ENCODE measurements around the gene MELK.
"Not testable (repeated sequence)": the region's sequence is repeated elsewhere in the genome, so short reads cannot be mapped to it uniquely, and the experiment has no call there.

Gene MELK

GRCh38 chr9:36572515-36573418, at the start of gene MELK:
TSS of gene MELK (plus strand) at chr9:36572895. CDS start at chr9:36581682, 8,787 bp downstream.
- H3K4me3 ChIP-seq (ENCODE audit: low read depth, low read length), result peak within 1 kb of the TSS; percentile 88
- H3K9me3 ChIP-seq (ENCODE audit: control insufficient read depth, insufficient read depth, low read length), result no peaks in the 10 kb centered on the region
- H3K9ac ChIP-seq (ENCODE audit: low read depth, low read length), result peak within 1 kb of the TSS; percentile 95

GRCh38 chr9:36530224-36530623, 42.5 kb upstream of the MELK start:
- H3K27me3 ChIP-seq (ENCODE audit: control insufficient read depth, insufficient read depth, low read length), result no peaks in the 10 kb centered on the region
- no peaks in the 10 kb centered on the region for H3K4me1 ChIP-seq (ENCODE audit: control insufficient read depth, insufficient read depth, low read length)
- no peak overlapping the region for H3K4me3 ChIP-seq (ENCODE audit: low read depth, low read length)
- no peaks in the 10 kb centered on the region for H3K36me3 ChIP-seq (ENCODE audit: control insufficient read depth, insufficient read depth, low read length)
- H3K9ac ChIP-seq (ENCODE audit: low read depth, low read length), result no peak overlapping the region
- H3K9me3 ChIP-seq (ENCODE audit: control insufficient read depth, insufficient read depth, low read length), result no peaks in the 10 kb centered on the region

More at GRCh38 chr9:36572515-36573418, at the start of gene MELK:
- no peaks in the 10 kb centered on the region for H3K36me3 ChIP-seq (ENCODE audit: control insufficient read depth, insufficient read depth, low read length)
- no peaks in the 10 kb centered on the region for H3K27me3 ChIP-seq (ENCODE audit: control insufficient read depth, insufficient read depth, low read length)
- peaks cover 3% of the 10 kb centered on the region for H3K4me1 ChIP-seq (ENCODE audit: control insufficient read depth, insufficient read depth, low read length)

- Histone ChIP-seq H3K4me1 (ENCODE audit: control insufficient read depth, insufficient read depth, low read length) (no peaks in the 10 kb centered on the region), H3K9me3 (ENCODE audit: control insufficient read depth, insufficient read depth, low read length) (no peaks in the 10 kb centered on the region), H3K36me3 (ENCODE audit: control insufficient read depth, insufficient read depth, low read length) (no peaks in the 10 kb centered on the region), H3K27me3 (ENCODE audit: control insufficient read depth, insufficient read depth, low read length) (no peaks in the 10 kb centered on the region), H3K4me3 (ENCODE audit: low read depth, low read length) (no peak overlapping the region), H3K9ac (ENCODE audit: low read depth, low read length) (no peak overlapping the region)
Measured at GRCh38 chr9:36532353-36532752, 40.3 kb upstream of the MELK start.

- H3K9ac ChIP-seq (ENCODE audit: low read depth, low read length); H3K4me3 ChIP-seq (ENCODE audit: low read depth, low read length); H3K36me3 ChIP-seq (ENCODE audit: control insufficient read depth, insufficient read depth, low read length); H3K27me3 ChIP-seq (ENCODE audit: control insufficient read depth, insufficient read depth, low read length); H3K9me3 ChIP-seq (ENCODE audit: control insufficient read depth, insufficient read depth, low read length); H3K4me1 ChIP-seq (ENCODE audit: control insufficient read depth, insufficient read depth, low read length): not testable (repeated sequence)
Measured at GRCh38 chr9:36533726-36534125, 39.0 kb upstream of the MELK start.

GRCh38 chr9:36535107-36535506, 37.6 kb upstream of the MELK start:
- no peak overlapping the region for H3K4me3 ChIP-seq (ENCODE audit: low read depth, low read length)
- H3K27me3 ChIP-seq (ENCODE audit: control insufficient read depth, insufficient read depth, low read length), result no peaks in the 10 kb centered on the region
- H3K9ac ChIP-seq (ENCODE audit: low read depth, low read length), result no peak overlapping the region
- no peaks in the 10 kb centered on the region for H3K36me3 ChIP-seq (ENCODE audit: control insufficient read depth, insufficient read depth, low read length)
- no peaks in the 10 kb centered on the region for H3K9me3 ChIP-seq (ENCODE audit: control insufficient read depth, insufficient read depth, low read length)
- no peaks in the 10 kb centered on the region for H3K4me1 ChIP-seq (ENCODE audit: control insufficient read depth, insufficient read depth, low read length)

GRCh38 chr9:36537861-36538260, 34.8 kb upstream of the MELK start:
- Histone ChIP-seq H3K9ac (ENCODE audit: low read depth, low read length) (no peak overlapping the region), H3K4me3 (ENCODE audit: low read depth, low read length) (no peak overlapping the region), H3K27me3 (ENCODE audit: control insufficient read depth, insufficient read depth, low read length) (no peaks in the 10 kb centered on the region), H3K4me1 (ENCODE audit: control insufficient read depth, insufficient read depth, low read length) (no peaks in the 10 kb centered on the region), H3K9me3 (ENCODE audit: control insufficient read depth, insufficient read depth, low read length) (no peaks in the 10 kb centered on the region), H3K36me3 (ENCODE audit: control insufficient read depth, insufficient read depth, low read length) (no peaks in the 10 kb centered on the region)

DNA sequence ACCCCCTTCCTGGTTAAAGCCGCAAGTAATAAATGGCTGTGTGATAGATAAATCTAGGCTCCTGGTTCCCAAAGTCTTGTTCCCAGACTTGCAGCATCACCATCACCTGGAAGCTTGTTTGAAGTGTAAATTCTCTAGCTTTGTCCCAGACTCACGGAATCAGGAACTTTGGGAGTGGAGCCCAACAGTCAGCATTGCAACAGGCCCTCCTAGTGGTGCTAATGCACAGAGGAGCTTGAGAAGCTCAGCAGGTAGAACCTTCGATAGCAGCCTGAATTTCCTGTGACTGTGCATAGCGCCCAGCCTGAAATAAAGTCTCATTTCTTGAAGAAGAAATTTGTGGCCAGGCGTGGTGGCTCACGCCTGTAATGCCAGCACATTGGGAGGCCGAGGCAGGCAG, 30.3 kb upstream of the MELK start:
- Histone ChIP-seq H3K27me3 (ENCODE audit: control insufficient read depth, insufficient read depth, low read length) (no peaks in the 10 kb centered on the region), H3K4me3 (ENCODE audit: low read depth, low read length) (no peak overlapping the region), H3K9me3 (ENCODE audit: control insufficient read depth, insufficient read depth, low read length) (no peaks in the 10 kb centered on the region), H3K9ac (ENCODE audit: low read depth, low read length) (no peak overlapping the region), H3K36me3 (ENCODE audit: control insufficient read depth, insufficient read depth, low read length) (no peaks in the 10 kb centered on the region), H3K4me1 (ENCODE audit: control insufficient read depth, insufficient read depth, low read length) (no peaks in the 10 kb centered on the region)

- H3K9ac ChIP-seq (ENCODE audit: low read depth, low read length), result no peak overlapping the region
- no peaks in the 10 kb centered on the region for H3K27me3 ChIP-seq (ENCODE audit: control insufficient read depth, insufficient read depth, low read length)
- no peaks in the 10 kb centered on the region for H3K36me3 ChIP-seq (ENCODE audit: control insufficient read depth, insufficient read depth, low read length)
- no peak overlapping the region for H3K4me3 ChIP-seq (ENCODE audit: low read depth, low read length)
- no peaks in the 10 kb centered on the region for H3K4me1 ChIP-seq (ENCODE audit: control insufficient read depth, insufficient read depth, low read length)
- no peaks in the 10 kb centered on the region for H3K9me3 ChIP-seq (ENCODE audit: control insufficient read depth, insufficient read depth, low read length)
Measured at GRCh38 chr9:36543916-36544315, 28.8 kb upstream of the MELK start.

- Histone ChIP-seq H3K4me1 (ENCODE audit: control insufficient read depth, insufficient read depth, low read length) (no peaks in the 10 kb centered on the region), H3K27me3 (ENCODE audit: control insufficient read depth, insufficient read depth, low read length) (no peaks in the 10 kb centered on the region), H3K36me3 (ENCODE audit: control insufficient read depth, insufficient read depth, low read length) (no peaks in the 10 kb centered on the region), H3K4me3 (ENCODE audit: low read depth, low read length) (no peak overlapping the region), H3K9me3 (ENCODE audit: control insufficient read depth, insufficient read depth, low read length) (no peaks in the 10 kb centered on the region), H3K9ac (ENCODE audit: low read depth, low read length) (no peak overlapping the region)
Measured at GRCh38 chr9:36547598-36547997, 25.1 kb upstream of the MELK start.

DNA sequence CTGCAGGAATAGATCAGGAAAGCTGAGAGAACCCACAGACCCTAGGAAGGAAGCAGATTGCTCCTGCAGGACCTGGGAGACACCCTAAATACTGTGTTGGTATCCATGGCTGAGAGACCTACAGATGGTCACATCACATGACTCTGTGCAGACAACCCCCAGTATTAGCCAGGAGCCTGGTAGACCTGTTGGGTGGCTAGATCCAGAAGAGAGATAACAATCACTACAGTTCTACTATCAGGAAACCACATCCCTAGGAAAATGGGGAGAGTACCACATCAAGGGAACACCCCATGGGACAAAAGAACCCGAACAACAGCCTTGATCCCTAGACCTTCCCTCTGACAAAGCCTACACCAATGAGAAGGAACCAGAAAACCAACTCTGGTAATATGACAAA, 24.2 kb upstream of the MELK start:
- Histone ChIP-seq H3K36me3 (ENCODE audit: control insufficient read depth, insufficient read depth, low read length) (no peaks in the 10 kb centered on the region), H3K9me3 (ENCODE audit: control insufficient read depth, insufficient read depth, low read length) (no peaks in the 10 kb centered on the region), H3K27me3 (ENCODE audit: control insufficient read depth, insufficient read depth, low read length) (no peaks in the 10 kb centered on the region), H3K4me3 (ENCODE audit: low read depth, low read length) (no peak overlapping the region), H3K9ac (ENCODE audit: low read depth, low read length) (no peak overlapping the region), H3K4me1 (ENCODE audit: control insufficient read depth, insufficient read depth, low read length) (no peaks in the 10 kb centered on the region)

GRCh38 chr9:36550135-36550534, 22.6 kb upstream of the MELK start:
- Histone ChIP-seq H3K9ac (ENCODE audit: low read depth, low read length) (no peak overlapping the region), H3K4me1 (ENCODE audit: control insufficient read depth, insufficient read depth, low read length) (no peaks in the 10 kb centered on the region), H3K4me3 (ENCODE audit: low read depth, low read length) (no peak overlapping the region), H3K9me3 (ENCODE audit: control insufficient read depth, insufficient read depth, low read length) (no peaks in the 10 kb centered on the region), H3K36me3 (ENCODE audit: control insufficient read depth, insufficient read depth, low read length) (no peaks in the 10 kb centered on the region), H3K27me3 (ENCODE audit: control insufficient read depth, insufficient read depth, low read length) (no peaks in the 10 kb centered on the region)

DNA sequence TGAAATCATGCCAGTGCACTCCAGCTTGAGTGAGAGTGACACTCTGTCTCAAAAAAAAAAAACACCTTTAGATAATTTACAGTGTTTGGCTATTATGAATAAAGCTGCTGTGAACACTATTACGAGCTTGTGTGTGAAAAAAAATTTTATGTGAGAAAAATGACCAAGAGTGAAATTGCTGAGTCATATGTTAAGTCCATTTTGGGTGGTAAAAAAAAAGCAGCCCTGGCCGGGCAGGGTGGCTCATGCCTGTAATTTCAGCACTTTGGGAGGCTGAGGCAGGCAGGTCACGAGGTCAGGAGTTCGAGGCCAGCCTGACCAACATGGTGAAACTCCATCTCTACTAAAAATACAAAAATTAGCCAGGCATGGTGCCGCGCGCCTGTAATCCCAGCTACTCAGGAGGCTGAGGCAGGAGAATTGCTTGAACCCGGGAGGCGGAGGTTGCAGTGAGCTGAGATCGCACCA, 22.0 kb upstream of the MELK start:
- not testable (repeated sequence) for H3K9ac ChIP-seq (ENCODE audit: low read depth, low read length); H3K4me3 ChIP-seq (ENCODE audit: low read depth, low read length); H3K36me3 ChIP-seq (ENCODE audit: control insufficient read depth, insufficient read depth, low read length); H3K27me3 ChIP-seq (ENCODE audit: control insufficient read depth, insufficient read depth, low read length); H3K9me3 ChIP-seq (ENCODE audit: control insufficient read depth, insufficient read depth, low read length); H3K4me1 ChIP-seq (ENCODE audit: control insufficient read depth, insufficient read depth, low read length)
